Keratinocyte (primary cell): ENCODE results near the gene NT5DC2.

ENCODE experiments used
- CTCF ChIP-seq, 3 experiments: IDR thresholded peaks in 1 of 3; conservative IDR thresholded peaks in 1 of 3; optimal IDR thresholded peaks in 1 of 3; 2 replicates in 2 of 3; 3 replicates in 1 of 3; pipeline versions ENCODE3 to v1.5.1; 2011; ENCODE audit warnings: low read length in 3 of 3, mild to moderate bottlenecking in 3 of 3, moderate library complexity in 2 of 3, control low read depth in 1 of 3, inconsistent platforms in 1 of 3; ENCODE audit not compliant: insufficient read depth in 2 of 3; ENCODE audit errors: extremely low read depth in 1 of 3
- EZH2 ChIP-seq: IDR thresholded peaks from one replicate; pipeline ENCODE4 v1.6.1; 2012; ENCODE audit warnings: inconsistent platforms, mild to moderate bottlenecking, low read length, moderate library complexity

- TF ChIP-seq CTCF (optimal IDR thresholded peaks at IDR 0.05 in 1 of 3, IDR thresholded peaks at IDR 0.05 in 1 of 3, conservative IDR thresholded peaks at IDR 0.05 in 1 of 3; ENCODE audit: extremely low read depth in 1 of 3, insufficient read depth in 2 of 3, low read length in 3 of 3) (no peak), EZH2 (no peak)
Measured at GRCh38 chr3:52524258-52524751, 9.4 kb downstream of the NT5DC2 start.
